Germinal center (tissue), 1 donor: ENCODE measurements around the gene CEP55.
A peak's percentile ranks its signal among the peaks of the same experiment; 100 is the strongest.

ENCODE experiments used
- DNase-seq: peaks from one replicate; pipeline ENCODE4 v3.0.0; 2012; ENCODE audit warnings: mixed read lengths, low spot score

CEP55 gene

GRCh38 chr10:93469454-93469853, 27.0 kb upstream of the CEP55 start:
- DNase-seq, result no peak

- DNase-seq, result no peak
These were observed 25.2 kb upstream of the CEP55 start for GRCh38 chr10:93471110-93471651.

DNA sequence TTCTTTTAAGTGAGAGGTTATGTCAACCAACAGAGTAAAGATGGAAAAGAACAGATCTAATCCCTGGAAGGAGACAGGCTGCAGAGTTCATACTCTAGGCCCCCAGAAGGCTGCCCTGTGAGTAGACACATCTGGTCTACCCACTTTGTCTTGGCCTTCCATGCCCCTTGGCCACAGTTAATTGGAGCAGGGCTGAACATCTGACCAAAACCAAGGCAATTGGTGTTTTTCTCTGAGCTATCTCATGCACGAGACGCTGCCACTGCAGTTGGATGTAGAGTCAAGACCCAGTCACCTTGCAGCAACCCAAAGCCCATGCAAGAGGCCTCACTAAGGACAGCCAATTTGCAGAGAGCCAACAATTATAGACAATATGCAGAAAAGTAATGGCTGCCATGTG, 23.3 kb upstream of the CEP55 start:
- no peak for DNase-seq

DNA sequence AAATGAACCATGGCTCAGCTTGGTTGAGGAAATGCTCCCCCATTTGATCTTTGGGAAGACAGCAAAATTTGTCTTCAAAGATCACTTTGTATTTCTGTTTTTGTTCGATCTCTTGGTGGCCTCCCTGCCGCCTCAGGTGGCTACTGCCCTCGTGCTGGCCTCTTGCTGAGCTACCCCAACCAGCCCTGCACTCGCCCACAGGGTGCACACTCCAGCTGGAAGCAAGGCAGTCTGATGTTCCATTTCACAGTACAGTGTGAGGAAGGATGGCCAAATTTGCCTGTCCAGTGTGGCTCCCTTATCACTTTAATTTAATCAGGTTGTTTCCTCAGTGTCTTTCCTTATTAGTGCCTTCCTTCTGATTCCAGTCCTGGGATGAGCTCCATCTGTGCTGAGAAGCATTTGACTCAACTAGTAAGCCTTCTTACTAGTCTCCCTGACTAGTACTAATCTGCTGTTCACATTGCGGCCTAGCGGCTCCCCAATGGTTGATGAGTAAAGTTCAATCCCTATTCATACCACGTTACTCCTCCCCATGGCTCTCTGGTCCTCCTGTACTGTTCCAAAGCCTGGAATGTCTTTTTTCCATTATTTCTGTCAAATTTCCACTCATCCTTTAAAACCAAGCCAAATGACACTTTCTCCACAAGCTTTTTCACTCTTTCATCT, 22.5 kb upstream of the CEP55 start:
- DNase-seq, result no peak

DNA sequence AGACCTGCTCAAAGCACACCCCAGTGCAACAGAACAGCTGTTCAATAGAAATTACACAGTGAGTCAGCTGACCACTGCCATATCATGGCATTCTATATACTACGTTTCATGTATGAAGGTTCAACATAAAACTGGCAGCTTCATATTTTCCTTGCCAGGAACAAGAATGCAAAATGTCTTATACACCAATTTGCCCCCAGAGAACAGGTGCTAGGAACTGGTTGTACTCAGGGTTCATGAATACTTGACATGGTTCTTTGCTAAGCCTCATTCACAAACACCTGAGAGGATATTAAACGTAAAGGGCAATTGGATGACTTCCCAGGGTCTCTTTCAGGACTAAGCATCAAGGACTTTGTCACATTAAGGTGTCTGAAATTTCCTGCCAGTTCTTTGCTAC, 21.2 kb upstream of the CEP55 start:
- no peak for DNase-seq

DNA sequence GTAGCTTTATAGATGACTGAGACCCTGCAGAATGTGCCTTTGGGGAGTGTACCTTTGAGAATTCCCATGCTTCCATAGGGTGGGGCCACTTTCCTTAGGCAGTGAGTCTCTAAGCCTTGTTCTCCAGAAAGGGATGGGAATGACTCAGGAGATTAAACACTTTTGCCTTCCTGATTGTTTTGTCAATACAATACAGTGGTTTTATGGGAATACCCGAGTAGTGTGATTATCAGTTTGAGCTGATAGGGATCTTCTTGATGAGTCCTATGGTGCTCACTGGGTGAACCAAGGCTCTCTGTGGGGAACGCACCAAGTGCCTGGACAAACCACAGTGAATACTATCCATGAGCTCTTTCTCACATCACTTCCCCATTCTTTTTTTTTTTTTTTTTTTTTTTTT, 20.5 kb upstream of the CEP55 start:
- no peak for DNase-seq

DNA sequence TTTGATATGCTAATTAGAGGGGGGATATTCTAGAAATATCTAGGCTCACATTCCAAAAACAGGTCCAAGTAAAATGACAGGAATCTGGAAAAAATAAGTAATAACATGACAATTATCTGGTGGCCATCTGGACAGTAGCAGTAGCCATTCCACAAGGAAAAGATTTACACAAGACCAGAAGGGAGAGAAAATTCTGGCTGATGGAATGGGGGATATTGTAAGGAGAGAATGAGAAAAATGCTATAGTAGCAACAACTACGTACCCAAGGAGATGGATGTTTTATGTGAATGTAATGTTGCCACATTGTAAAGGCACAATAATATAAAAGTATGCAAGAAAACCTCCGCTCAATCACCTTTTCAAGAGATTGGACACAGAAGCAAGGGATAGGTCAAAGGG, 19.7 kb upstream of the CEP55 start:
- DNase-seq, result no peak

- no peak for DNase-seq
These were observed 17.5 kb upstream of the CEP55 start for GRCh38 chr10:93478873-93479272.

DNA sequence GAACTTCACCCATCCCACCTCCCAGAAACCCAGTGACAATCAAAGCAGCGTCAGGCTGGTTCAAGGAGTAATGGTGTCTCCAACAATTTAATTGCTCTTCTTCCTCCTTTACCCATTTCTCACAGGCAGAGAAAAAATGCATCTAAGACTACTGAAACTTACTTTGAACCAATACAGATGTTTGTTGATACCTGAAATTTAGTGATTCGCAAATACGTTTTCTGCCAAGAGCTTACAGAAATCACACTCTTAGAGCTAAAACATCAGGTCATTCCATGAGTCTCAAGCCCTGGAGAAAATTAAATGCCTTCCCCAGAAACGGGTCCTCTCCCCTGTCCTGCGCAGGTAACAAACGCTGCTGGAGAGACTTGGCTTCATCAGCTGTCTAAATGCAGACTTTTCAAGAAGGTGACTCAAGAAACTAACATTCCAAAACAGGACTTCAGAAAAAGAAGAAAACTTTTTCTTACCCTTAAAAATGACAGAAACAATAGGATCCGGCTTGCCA, 14.7 kb upstream of the CEP55 start:
- DNase-seq, result no peak

GRCh38 chr10:93482145-93482834, 14.1 kb upstream of the CEP55 start, which contains the start of gene MYOF:
TSS of gene MYOF (minus strand) at chr10:93482334. CDS start at chr10:93482194, 140 bp downstream.
- DNase-seq, result peak; percentile 73

- DNase-seq, result no peak
These were observed 10.7 kb upstream of the CEP55 start for GRCh38 chr10:93485690-93486089.

DNA sequence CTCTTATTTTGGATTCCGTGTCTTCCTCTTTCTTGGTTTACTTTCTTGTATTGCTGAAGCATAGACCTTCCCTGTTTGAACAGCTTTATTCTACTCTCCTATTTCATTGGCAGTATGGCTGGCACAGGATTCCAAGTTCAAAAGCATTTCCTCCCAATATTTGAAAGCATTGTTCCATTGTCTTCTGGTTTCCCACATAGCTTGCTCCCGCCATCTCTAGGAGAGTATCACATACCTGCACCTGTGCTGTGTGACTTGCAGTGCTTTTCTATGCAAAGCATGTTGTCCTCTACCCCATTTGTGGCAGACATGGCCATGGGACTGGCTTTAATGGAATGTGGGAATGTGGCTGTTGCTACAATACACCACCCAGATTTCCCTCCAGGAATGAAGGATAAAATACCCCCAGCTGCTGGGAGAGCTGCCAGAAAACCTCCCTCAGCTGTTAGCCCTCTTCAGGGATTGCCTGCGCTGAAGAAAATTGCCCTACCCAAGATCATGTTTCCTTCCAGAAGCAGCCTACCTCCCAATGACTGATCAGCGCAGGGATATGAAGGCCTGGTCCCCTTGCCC, 7.4 kb upstream of the CEP55 start:
- no peak for DNase-seq

DNA sequence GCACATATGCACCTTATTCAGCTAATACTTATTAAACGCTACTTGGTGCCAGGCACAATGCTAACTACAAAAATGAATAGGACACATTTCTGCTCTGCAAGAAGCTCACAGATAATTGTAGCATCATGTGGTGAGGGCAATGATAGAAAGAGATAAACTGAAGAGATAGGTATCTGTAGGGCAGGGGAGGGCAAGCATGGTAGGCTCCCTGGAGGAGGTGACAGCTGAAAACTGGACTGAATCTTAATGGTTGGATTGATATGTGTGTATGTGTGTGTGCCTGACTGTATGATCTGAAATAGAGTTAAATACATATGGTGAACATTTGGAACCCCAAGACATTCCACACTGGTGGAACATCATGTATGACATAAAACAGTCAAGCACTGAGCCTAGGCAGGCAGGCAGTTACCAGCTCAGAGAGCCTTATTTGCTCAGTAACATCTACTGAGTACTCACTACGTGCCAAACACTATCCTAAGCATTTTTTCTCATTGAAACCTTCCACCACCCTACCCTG, 4.8 kb upstream of the CEP55 start:
- DNase-seq, result no peak

DNA sequence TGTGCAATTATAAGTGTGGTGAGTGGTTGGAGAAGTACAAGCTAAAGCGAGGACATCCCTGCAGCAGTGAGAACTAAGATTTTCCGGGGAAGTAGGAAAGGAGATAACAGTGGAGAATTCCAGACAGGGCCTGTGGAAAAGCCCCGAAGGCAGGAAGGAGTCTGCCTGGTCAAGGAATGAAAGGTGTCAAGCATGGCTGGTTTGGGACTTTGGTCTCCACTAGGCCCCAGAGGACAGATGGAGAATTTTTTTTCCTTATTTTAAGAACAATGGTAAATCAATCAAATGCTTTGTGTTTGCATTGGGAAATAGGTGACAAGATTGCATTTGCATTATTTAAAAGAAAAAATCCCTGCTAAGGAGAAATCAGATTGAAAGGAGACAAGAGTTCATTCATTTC, 3.2 kb upstream of the CEP55 start:
- DNase-seq, result no peak

DNA sequence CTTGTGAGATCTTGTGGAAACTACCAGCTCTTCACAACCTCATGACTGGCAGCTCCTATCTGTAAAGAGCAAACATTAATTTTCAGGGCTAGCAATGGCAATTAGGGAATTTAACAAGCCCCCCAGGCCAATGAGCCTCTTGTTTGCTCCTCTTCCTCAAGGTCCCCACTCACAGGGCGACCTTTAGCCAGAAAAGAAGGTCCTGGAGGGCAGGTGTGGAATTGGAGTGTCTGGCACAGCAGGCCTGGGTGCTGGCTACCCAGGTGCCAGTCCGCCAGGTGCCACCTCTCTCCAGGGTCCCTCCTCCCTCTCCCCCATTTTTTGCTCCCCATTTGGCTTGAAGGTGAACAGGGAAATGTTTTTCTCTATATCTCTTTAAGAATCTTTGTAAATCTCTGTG, 1.9 kb upstream of the CEP55 start:
- no peak for DNase-seq

GRCh38 chr10:93495654-93496321, 624 bp upstream of the CEP55 start:
- DNase-seq, result no peak

DNA sequence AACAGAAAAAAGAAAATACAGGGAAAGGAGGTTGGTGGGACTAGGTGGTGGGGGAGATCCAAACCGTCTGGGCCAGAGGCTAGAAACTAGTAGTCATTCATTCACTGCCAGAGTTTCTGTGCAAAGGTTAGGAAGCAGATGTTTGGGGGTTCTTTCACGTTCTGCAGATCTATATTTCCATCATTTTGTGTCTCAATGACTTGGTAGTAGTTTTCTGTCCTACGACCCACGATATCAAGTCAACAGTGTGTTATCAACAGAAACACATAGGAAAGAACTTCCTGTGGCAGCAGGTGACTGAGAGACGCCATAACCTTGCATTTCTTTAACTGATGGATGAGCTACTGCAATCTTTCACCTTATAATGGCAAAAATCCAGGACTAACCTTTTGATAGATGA, 1.8 kb downstream of the CEP55 start:
- DNase-seq, result no peak

DNA sequence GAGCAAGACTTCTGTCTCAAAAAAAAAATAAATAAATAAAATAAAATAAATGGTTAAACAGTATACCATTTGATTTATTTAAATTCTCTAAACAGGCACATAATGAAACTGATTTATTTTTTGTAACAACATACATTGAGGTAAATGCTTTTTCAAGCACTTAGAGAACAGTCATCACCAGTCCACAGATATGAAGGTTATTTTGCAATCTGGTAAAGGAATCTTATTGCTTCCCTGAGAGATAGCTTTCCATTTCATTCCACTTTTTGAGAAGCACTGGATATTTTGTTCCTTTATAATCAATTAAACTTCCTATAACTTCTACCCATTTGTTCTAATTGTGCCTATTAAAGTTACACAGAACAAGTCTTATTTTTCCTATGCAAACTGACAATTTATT, 5.2 kb downstream of the CEP55 start:
- no peak for DNase-seq

DNA sequence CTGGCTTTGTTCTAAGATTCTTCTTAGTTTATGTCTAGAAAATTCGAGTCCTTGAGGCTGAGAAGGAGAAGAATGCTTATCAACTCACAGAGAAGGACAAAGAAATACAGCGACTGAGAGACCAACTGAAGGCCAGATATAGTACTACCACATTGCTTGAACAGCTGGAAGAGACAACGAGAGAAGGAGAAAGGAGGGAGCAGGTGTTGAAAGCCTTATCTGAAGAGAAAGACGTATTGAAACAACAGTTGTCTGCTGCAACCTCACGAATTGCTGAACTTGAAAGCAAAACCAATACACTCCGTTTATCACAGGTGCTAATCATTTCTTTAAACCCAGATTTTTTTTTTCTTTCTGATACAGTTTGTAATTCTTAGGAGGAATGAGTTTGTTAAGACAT, 6.7 kb downstream of the CEP55 start:
- no peak for DNase-seq

DNA sequence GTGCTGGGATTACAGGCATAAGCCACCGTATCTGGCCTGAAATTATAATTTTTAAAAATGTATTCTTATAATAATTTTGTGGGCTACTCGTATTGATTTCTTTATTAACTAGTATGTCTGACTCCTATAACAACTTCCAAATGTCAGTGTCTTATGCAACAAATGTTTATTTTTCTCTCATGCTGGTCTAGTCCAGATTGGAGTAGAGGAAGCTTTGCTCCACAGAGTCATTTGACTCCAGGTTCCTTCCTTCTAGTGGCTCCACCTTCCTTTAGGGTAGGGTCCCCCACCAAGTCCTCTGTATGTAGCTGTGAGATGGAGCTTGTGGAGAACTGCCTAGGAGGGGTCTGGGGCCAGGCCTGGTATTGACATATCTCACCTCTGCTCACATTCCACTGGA, 8.7 kb downstream of the CEP55 start:
- DNase-seq, result no peak

- no peak for DNase-seq
These were observed 13.4 kb downstream of the CEP55 start for GRCh38 chr10:93509816-93510215.

DNA sequence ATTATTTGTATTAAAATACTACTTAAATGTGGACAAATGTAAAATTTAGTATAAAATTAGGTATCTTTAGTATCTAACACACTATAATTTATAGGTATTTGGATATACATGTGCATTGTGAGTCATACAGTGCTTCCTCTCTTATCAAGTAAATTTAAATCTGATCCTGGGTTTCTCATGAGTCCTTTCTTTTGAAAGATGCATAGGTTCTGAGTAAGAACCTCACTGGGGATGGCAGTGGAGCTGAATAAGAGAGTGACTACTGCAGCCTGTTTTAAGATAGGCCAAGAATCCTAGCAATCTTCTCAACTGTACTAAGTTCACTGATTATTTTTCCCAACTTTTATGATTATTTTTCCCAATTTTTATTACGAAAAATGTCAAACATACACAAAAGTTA, 16.2 kb downstream of the CEP55 start:
- no peak for DNase-seq
